NOMO-1 treated with DMSO at 0.1 percent for 48 hours (cell line): ENCODE measurements around the gene CEP128.

ENCODE experiments used
- DNase-seq: peaks from one replicate; lab custom pipeline; 2025; ENCODE audit not compliant: unreplicated experiment; lab: John Stamatoyannopoulos, UW

The CEP128 gene

GRCh38 chr14:80941241-80942185, at the start of gene CEP128:
Gene CEP128, minus strand, starts transcription at chr14:80941738.
- peak; percentile 96 for DNase-seq

GRCh38 chr14:80988735-80989429, 47.3 kb upstream of the CEP128 start:
- DNase-seq, result no peak

GRCh38 chr14:80988192-80988591, 46.7 kb upstream of the CEP128 start:
- no peak for DNase-seq

GRCh38 chr14:80987235-80988032, 45.9 kb upstream of the CEP128 start:
- DNase-seq, result peak; percentile 50

GRCh38 chr14:80982711-80983110, 41.2 kb upstream of the CEP128 start:
- no peak for DNase-seq

GRCh38 chr14:80981673-80982072, 40.1 kb upstream of the CEP128 start:
- DNase-seq, result no peak

- no peak for DNase-seq
Observed at GRCh38 chr14:80981156-80981555, 39.6 kb upstream of the CEP128 start.

GRCh38 chr14:80979951-80980350, 38.4 kb upstream of the CEP128 start:
- no peak for DNase-seq

GRCh38 chr14:80978403-80978802, 36.9 kb upstream of the CEP128 start:
- DNase-seq, result no peak

GRCh38 chr14:80977221-80977620, 35.7 kb upstream of the CEP128 start:
- no peak for DNase-seq

GRCh38 chr14:80974679-80975078, 33.1 kb upstream of the CEP128 start:
- DNase-seq, result no peak

- no peak for DNase-seq
Observed at GRCh38 chr14:80973931-80974641, 32.5 kb upstream of the CEP128 start.

GRCh38 chr14:80965037-80965436, 23.5 kb upstream of the CEP128 start:
- DNase-seq, result no peak

GRCh38 chr14:80959496-80959895, 18.0 kb upstream of the CEP128 start:
- peak; percentile 57 for DNase-seq

GRCh38 chr14:80958939-80959338, 17.4 kb upstream of the CEP128 start:
- no peak for DNase-seq

GRCh38 chr14:80958226-80958625, 16.7 kb upstream of the CEP128 start:
- no peak for DNase-seq

GRCh38 chr14:80957613-80958012, 16.1 kb upstream of the CEP128 start:
- no peak for DNase-seq

- DNase-seq, result peak; percentile 14
Observed at GRCh38 chr14:80956922-80957321, 15.4 kb upstream of the CEP128 start.

GRCh38 chr14:80956102-80956501, 14.6 kb upstream of the CEP128 start:
- no peak for DNase-seq

- DNase-seq, result no peak
Observed at GRCh38 chr14:80955416-80955941, 13.9 kb upstream of the CEP128 start, which contains the start of gene TSHR. Gene TSHR, plus strand, starts transcription at chr14:80955621. Its CDS starts 60 bp downstream, at chr14:80955681.
